Measurements from ENCODE around the gene RIMS1.

The RIMS1 gene, protein sequence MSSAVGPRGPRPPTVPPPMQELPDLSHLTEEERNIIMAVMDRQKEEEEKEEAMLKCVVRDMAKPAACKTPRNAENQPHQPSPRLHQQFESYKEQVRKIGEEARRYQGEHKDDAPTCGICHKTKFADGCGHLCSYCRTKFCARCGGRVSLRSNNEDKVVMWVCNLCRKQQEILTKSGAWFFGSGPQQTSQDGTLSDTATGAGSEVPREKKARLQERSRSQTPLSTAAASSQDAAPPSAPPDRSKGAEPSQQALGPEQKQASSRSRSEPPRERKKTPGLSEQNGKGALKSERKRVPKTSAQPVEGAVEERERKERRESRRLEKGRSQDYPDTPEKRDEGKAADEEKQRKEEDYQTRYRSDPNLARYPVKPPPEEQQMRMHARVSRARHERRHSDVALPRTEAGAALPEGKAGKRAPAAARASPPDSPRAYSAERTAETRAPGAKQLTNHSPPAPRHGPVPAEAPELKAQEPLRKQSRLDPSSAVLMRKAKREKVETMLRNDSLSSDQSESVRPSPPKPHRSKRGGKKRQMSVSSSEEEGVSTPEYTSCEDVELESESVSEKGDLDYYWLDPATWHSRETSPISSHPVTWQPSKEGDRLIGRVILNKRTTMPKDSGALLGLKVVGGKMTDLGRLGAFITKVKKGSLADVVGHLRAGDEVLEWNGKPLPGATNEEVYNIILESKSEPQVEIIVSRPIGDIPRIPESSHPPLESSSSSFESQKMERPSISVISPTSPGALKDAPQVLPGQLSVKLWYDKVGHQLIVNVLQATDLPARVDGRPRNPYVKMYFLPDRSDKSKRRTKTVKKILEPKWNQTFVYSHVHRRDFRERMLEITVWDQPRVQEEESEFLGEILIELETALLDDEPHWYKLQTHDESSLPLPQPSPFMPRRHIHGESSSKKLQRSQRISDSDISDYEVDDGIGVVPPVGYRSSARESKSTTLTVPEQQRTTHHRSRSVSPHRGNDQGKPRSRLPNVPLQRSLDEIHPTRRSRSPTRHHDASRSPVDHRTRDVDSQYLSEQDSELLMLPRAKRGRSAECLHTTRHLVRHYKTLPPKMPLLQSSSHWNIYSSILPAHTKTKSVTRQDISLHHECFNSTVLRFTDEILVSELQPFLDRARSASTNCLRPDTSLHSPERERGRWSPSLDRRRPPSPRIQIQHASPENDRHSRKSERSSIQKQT (N-terminal part only)

DNA sequence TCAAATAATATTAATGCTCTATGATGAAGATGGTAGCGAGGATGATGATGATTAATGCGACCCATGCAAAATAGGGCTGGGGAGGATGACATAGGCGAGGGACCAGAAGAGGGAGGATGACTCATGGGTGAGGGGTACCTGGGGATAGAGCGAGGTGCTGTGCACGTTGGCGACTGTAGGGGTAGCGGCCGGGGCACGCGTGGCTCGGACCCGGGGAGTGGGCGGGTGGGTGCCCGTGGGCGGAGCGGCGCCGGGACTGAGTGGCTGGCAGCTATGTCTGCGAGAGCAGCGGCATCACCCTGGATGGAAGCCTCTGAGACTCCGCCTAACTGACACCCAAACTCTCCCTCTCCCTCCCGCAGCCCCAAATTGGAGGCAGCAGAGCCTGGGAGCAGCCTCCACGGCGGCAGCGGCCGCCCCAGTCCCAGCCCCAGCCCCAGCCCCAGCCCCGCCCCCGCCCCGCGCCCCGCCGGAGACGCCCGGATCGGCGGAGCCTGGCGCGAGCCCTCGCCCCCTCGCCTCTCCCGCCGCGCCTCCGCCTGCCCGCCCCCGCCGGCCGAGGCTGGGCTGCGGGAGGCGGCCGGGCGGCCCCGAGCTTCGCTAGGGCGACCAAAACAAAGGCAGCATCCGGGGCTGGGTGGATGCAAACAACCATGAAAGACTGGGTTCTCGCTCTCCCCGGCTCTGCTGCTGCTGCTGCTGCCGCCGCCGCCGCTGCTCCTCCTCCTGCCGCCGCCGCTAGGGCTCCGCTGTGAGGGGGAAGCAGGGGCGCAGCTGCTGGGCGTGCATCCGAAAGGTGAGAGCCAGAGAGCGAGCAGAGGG, at the start of gene RIMS1:
RIMS1 (plus strand) TSS at position 367 of the 822 bp plus-strand sequence. CDS start 474 bp downstream, outside the sequence.
- DNase-seq (ENCODE audit: low read depth), result peak; percentile 9

GRCh38 chr6:71851214-71851613, 35.1 kb upstream of the RIMS1 start:
- DNase-seq (ENCODE audit: low read depth), result no peak

DNA sequence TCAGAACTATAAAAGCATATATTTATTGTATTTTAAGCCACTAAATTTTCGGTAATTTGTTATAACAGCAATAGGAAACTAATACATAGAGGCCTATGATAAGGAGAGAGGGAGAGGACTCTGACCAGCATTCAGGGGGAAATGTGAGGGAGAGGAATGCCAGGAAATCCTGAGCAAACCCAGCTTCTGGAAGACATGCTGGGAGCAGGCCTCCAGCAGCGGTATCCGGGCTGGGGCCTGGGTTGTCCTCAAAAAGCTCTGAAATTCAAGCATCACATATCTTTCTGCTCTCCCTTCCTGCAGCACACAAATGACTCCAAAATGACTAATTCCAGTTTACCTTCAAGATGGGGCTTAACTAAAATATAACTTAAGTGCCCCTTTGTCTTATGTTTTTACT, 33.4 kb upstream of the RIMS1 start:
- no peak for DNase-seq (ENCODE audit: low read depth)

GRCh38 chr6:71855406-71855805, 30.9 kb upstream of the RIMS1 start:
- no peak for DNase-seq (ENCODE audit: low read depth)

DNA sequence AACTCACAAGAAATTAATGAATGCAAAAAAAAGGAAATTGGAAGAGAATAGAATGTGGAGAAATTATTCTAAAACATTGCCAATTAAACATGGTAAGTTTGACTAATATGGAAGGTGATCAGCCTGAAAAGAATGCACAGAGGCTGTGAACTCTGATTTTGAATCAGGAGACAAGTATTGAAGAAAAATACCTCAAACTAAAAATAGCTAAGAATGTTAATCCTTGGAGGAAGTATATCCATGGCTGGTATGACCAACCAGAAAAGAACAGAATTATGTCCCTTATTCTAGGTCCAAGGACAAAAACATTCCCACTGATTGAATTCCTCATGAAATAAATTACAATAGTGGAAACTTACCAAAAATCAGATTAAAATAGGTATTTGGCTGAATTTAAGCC, 7.3 kb upstream of the RIMS1 start:
- peak; percentile 24 for DNase-seq (ENCODE audit: low read depth)

DNA sequence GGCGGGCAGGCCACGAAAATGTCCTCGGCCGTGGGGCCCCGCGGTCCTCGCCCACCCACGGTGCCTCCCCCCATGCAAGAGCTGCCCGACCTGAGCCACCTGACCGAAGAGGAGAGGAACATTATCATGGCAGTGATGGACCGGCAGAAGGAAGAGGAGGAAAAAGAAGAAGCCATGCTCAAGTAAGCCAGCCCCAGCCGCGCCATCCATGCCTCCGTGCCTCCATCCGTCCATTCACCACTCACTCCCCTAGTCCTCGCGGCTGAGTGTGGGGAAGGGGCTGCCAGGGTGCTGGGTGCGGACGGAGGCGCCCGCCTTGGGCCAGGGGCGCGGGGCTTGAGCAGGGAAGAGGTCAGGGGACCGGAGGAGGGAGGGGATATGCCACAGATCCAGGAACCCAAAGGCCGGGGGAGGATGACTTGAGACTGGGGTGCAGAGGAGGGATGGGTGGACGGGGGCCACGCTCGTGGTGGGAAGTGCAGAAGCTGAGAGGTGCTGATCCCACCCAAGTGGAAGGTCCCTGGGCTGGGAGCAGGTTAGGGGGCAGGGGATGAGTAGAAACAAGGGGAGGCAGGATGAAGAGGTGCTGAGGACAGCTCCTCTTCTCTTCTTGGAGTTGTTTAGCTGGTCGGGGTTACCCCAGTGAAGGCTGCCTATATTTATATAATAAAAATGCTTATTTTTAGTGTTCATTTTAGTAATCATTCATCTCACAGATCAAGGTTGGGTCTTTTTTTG, 825 bp downstream of the RIMS1 start:
- no peak for DNase-seq (ENCODE audit: low read depth)

- no peak for DNase-seq (ENCODE audit: low read depth)
Observed at GRCh38 chr6:71887744-71888230, 1.4 kb downstream of the RIMS1 start.

- no peak for DNase-seq (ENCODE audit: low read depth)
Observed at GRCh38 chr6:71888756-71889340, 2.5 kb downstream of the RIMS1 start.

GRCh38 chr6:71889366-71889765, 3.0 kb downstream of the RIMS1 start:
- DNase-seq (ENCODE audit: low read depth), result no peak

- no peak for DNase-seq (ENCODE audit: low read depth)
Observed at GRCh38 chr6:71892641-71893040, 6.3 kb downstream of the RIMS1 start.

GRCh38 chr6:71900642-71901041, 14.3 kb downstream of the RIMS1 start:
- DNase-seq (ENCODE audit: low read depth), result no peak

- no peak for DNase-seq (ENCODE audit: low read depth)
Observed at GRCh38 chr6:71902261-71902660, 15.9 kb downstream of the RIMS1 start.

DNA sequence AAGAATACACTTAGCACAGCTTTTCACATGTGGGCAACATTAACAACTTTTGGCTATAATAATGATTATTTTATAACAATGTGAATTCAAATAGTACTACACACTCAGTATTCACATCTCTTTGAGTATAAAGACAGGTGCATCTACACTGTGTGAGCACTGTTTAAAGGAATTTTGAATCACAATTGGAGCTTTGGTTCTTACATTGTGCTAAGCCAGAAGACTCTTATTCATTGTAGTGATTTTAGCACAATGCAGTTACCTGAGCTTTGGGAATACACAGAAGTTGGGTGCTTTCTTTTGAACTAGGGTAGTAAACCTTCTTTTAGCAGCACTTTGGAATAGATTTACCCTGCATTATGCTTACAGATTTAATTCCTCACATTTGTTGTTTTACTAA, 20.5 kb downstream of the RIMS1 start:
- no peak for DNase-seq (ENCODE audit: low read depth)

DNA sequence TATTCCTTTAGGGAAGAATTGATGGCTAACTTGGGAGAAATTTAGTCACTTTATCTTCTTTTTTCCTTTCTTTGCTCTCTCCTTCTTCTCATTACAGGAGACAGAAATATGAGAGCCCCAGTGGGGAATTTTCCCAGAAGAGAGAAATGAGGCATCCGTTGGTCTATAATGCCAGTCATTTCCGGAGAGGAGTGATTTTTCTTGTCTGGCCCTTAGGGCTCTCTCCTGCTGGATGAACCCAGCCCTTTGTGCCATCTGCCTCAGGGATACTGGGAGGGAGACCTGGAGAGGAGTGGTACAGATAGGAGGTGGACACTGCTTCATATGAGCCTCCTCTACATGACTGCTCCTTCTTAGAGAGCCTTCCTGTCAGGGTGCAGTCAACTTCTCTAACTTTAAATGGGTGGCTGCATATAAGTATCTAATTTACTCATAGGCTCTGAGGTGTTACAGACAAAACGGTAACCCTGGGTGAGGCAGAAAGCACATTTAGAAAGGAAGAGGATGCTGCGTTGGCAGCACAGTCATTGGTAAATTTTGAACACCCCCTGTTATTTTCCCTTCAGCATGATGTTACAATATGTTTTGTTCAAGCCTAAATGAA, 21.9 kb downstream of the RIMS1 start:
- no peak for DNase-seq (ENCODE audit: low read depth)

GRCh38 chr6:71913444-71914234, 27.3 kb downstream of the RIMS1 start:
- DNase-seq (ENCODE audit: low read depth), result no peak

GRCh38 chr6:71929047-71929446, 42.7 kb downstream of the RIMS1 start:
- DNase-seq (ENCODE audit: low read depth), result no peak

GRCh38 chr6:71933881-71934280, 47.5 kb downstream of the RIMS1 start:
- DNase-seq (ENCODE audit: low read depth), result no peak

GRCh38 chr6:71965404-71965803, 79.1 kb downstream of the RIMS1 start:
- no peak for DNase-seq (ENCODE audit: low read depth)

GRCh38 chr6:71967436-71967835, 81.1 kb downstream of the RIMS1 start:
- DNase-seq (ENCODE audit: low read depth), result peak; percentile 35
